Trophoblast cell (in vitro differentiated cells and primary cell): ENCODE results near the gene POLR3E.

Source experiments
- DNase-seq, 2 donors: peaks; one replicate each; pipeline ENCODE4 v3.0.0-alpha.2; 2016
- H2AFZ ChIP-seq: 2 replicates; pipeline ENCODE4 v1.6.1; 2013; ENCODE audit warnings: low read length, moderate library complexity, mild to moderate bottlenecking; ENCODE audit not compliant: insufficient read depth, poor library complexity
- H2AK5ac ChIP-seq: 2 replicates; pipeline ENCODE4 v1.6.1; 2013; ENCODE audit warnings: mild to moderate bottlenecking, low read length
- H2BK120ac ChIP-seq: 2 replicates; pipeline ENCODE4 v1.6.1; 2013; ENCODE audit warnings: low read length, mild to moderate bottlenecking, moderate library complexity; ENCODE audit not compliant: insufficient read depth, poor library complexity
- H2BK12ac ChIP-seq: 2 replicates; pipeline ENCODE4 v1.6.1; 2013; ENCODE audit warnings: mild to moderate bottlenecking, low read length, moderate library complexity
- H2BK5ac ChIP-seq: 2 replicates; pipeline ENCODE4 v1.6.1; 2013; ENCODE audit warnings: low read length, low read depth, moderate library complexity, mild to moderate bottlenecking; ENCODE audit not compliant: poor library complexity
- H3K14ac ChIP-seq: 2 replicates; pipeline ENCODE4 v1.6.1; 2013; ENCODE audit warnings: mild to moderate bottlenecking, low read length
- H3K18ac ChIP-seq: 2 replicates; pipeline ENCODE4 v1.6.1; 2013; ENCODE audit warnings: mild to moderate bottlenecking, low read length
- H3K23ac ChIP-seq: 2 replicates; pipeline ENCODE4 v1.6.1; 2013; ENCODE audit warnings: low read length
- H3K27ac ChIP-seq: 2 replicates; pipeline ENCODE4 v1.5.1; 2013; ENCODE audit warnings: low read depth, mild to moderate bottlenecking, inconsistent platforms, low read length, moderate library complexity
- H3K27me3 ChIP-seq: 2 replicates; pipeline ENCODE4 v1.6.1; 2013; ENCODE audit warnings: inconsistent platforms, mild to moderate bottlenecking, low read length, moderate library complexity; ENCODE audit not compliant: insufficient read depth
- H3K36me3 ChIP-seq, 2 experiments: 1 replicate in 1 of 2; 2 replicates in 1 of 2; pipeline ENCODE4 v1.6.1; 2013; ENCODE audit warnings: low read length in 2 of 2, mild to moderate bottlenecking in 2 of 2, moderate library complexity in 1 of 2; ENCODE audit not compliant: insufficient read depth in 2 of 2, control insufficient read depth in 1 of 2
- H3K4ac ChIP-seq: 2 replicates; pipeline ENCODE4 v1.6.1; 2013; ENCODE audit warnings: low read depth, mild to moderate bottlenecking, low read length, moderate library complexity
- H3K4me1 ChIP-seq, 2 experiments: 1 replicate in 1 of 2; 2 replicates in 1 of 2; pipeline ENCODE4 v1.6.1; 2013; ENCODE audit warnings: low read length in 2 of 2, mild to moderate bottlenecking in 2 of 2, moderate library complexity in 1 of 2; ENCODE audit not compliant: insufficient read depth in 2 of 2, control insufficient read depth in 1 of 2
- H3K4me2 ChIP-seq: 2 replicates; pipeline ENCODE4 v1.6.1; 2013; ENCODE audit warnings: inconsistent platforms, mild to moderate bottlenecking, low read length, moderate library complexity
- H3K4me3 ChIP-seq: 2 replicates; pipeline ENCODE4 v1.5.1; 2013; ENCODE audit warnings: mild to moderate bottlenecking, low read depth, low read length, inconsistent platforms
- H3K79me1 ChIP-seq: one replicate; pipeline ENCODE4 v1.6.1; 2013; ENCODE audit warnings: low read length
- H3K79me2 ChIP-seq: 2 replicates; pipeline ENCODE4 v1.6.1; 2013; ENCODE audit warnings: low read length, mild to moderate bottlenecking; ENCODE audit not compliant: control insufficient read depth, insufficient read depth, poor library complexity
- H3K9ac ChIP-seq: 2 replicates; pipeline ENCODE4 v1.6.1; 2013; ENCODE audit warnings: mild to moderate bottlenecking, low read length
- H3K9me3 ChIP-seq: 2 replicates; pipeline ENCODE4 v1.6.1; 2013; ENCODE audit warnings: low read depth, mild to moderate bottlenecking, control low read depth, inconsistent platforms, low read length; ENCODE audit not compliant: insufficient read depth
- H4K12ac ChIP-seq: 2 replicates; pipeline ENCODE4 v1.6.1; 2013; ENCODE audit warnings: low read depth, mild to moderate bottlenecking, low read length, moderate library complexity
- H4K8ac ChIP-seq: 2 replicates; pipeline ENCODE4 v1.6.1; 2013; ENCODE audit warnings: low read depth, mild to moderate bottlenecking, low read length, moderate library complexity
- H4K91ac ChIP-seq: one replicate; pipeline ENCODE4 v1.6.1; 2013; ENCODE audit warnings: low read depth, mild to moderate bottlenecking, low read length, moderate library complexity
- WGBS: extraction: QIAGEN DNeasy Blood & Tissue Kit; methylation state at CpG from one replicate; pipeline ENCODE4 v1.1.7; 2013; ENCODE audit warnings: missing lambda C conversion rate; ENCODE audit not compliant: insufficient read length, insufficient coverage; ENCODE audit errors: extremely low coverage; 5-methylcytosine and 5-hydroxymethylcytosine counted together

POLR3E gene

GRCh38 chr16:22308824-22309520, 11.8 kb downstream of the POLR3E start:
- Histone ChIP-seq H3K4me1 (no peaks in the 10 kb centered on the region), H3K4me2 (no peak overlapping the region), H3K9me3 (peaks cover 4% of the 10 kb centered on the region), H2BK12ac (no peak overlapping the region), H4K91ac (no peak overlapping the region), H4K12ac (no peak overlapping the region), H2AK5ac (no peak overlapping the region), H4K8ac (no peak overlapping the region), H2BK5ac (no peak overlapping the region), H3K36me3 (peaks cover 56% of the 10 kb centered on the region in 2 experiments), H3K79me2 (no peaks in the 10 kb centered on the region), H2AFZ (no peak overlapping the region), H3K23ac (no peak overlapping the region), H3K27me3 (no peaks in the 10 kb centered on the region), H3K79me1 (no peaks in the 10 kb centered on the region), H3K4ac (no peak overlapping the region), H3K9ac (no peak overlapping the region), H3K4me3 (no peak overlapping the region), H2BK120ac (no peak overlapping the region), H3K27ac (no peak overlapping the region), H3K18ac (no peak overlapping the region), H3K14ac (no peak overlapping the region)
- no CpG with 5 or more reads among the region's 24 CpGs for WGBS
- DNase-seq, result no peak

GRCh38 chr16:22311520-22311919, 14.3 kb downstream of the POLR3E start:
- Histone ChIP-seq H3K4me2 (no peak overlapping the region), H3K79me1 (no peaks in the 10 kb centered on the region), H3K9me3 (peaks cover 4% of the 10 kb centered on the region), H2BK12ac (no peak overlapping the region), H4K91ac (no peak overlapping the region), H3K9ac (no peak overlapping the region), H2AK5ac (no peak overlapping the region), H3K79me2 (no peaks in the 10 kb centered on the region), H3K23ac (no peak overlapping the region), H3K4me3 (no peak overlapping the region), H3K27ac (no peak overlapping the region), H2BK5ac (no peak overlapping the region), H3K4ac (no peak overlapping the region), H4K8ac (no peak overlapping the region), H2AFZ (no peak overlapping the region), H2BK120ac (no peak overlapping the region), H3K36me3 (peaks cover 57 to 68% of the 10 kb centered on the region in 2 experiments), H3K4me1 (no peaks in the 10 kb centered on the region), H3K14ac (no peak overlapping the region), H4K12ac (no peak overlapping the region), H3K18ac (no peak overlapping the region), H3K27me3 (no peaks in the 10 kb centered on the region)
- no peak for DNase-seq
- no CpG with 5 or more reads among the region's 4 CpGs for WGBS

GRCh38 chr16:22312897-22313781, 15.9 kb downstream of the POLR3E start:
- H3K79me2 ChIP-seq, result no peaks in the 10 kb centered on the region
- no peaks in the 10 kb centered on the region for H3K79me1 ChIP-seq
- no peak overlapping the region for H2AFZ ChIP-seq
- H4K8ac ChIP-seq, result no peak overlapping the region
- no peak overlapping the region for H3K4me2 ChIP-seq
- 100% methylated on average over 1 of the region's 23 CpGs for WGBS
- no peak overlapping the region for H4K12ac ChIP-seq
- no peaks in the 10 kb centered on the region for H3K4me1 ChIP-seq
- H4K91ac ChIP-seq, result no peak overlapping the region
- DNase-seq, result no peak
- H2BK5ac ChIP-seq, result no peak overlapping the region
- H3K36me3 ChIP-seq, result peaks cover 56 to 65% of the 10 kb centered on the region in 2 experiments
- H2AK5ac ChIP-seq, result no peak overlapping the region
- no peak overlapping the region for H3K23ac ChIP-seq
- H3K9ac ChIP-seq, result no peak overlapping the region
- H3K4me3 ChIP-seq, result no peak overlapping the region
- H3K14ac ChIP-seq, result no peak overlapping the region
- no peaks in the 10 kb centered on the region for H3K9me3 ChIP-seq
- H2BK120ac ChIP-seq, result no peak overlapping the region
- no peaks in the 10 kb centered on the region for H3K27me3 ChIP-seq
- H3K27ac ChIP-seq, result no peak overlapping the region
- no peak overlapping the region for H3K4ac ChIP-seq
- H2BK12ac ChIP-seq, result no peak overlapping the region
- no peak overlapping the region for H3K18ac ChIP-seq

- Histone ChIP-seq H3K79me1 (no peaks in the 10 kb centered on the region), H3K4me1 (no peaks in the 10 kb centered on the region), H3K79me2 (no peaks in the 10 kb centered on the region), H3K9me3 (no peaks in the 10 kb centered on the region), H4K91ac (no peak overlapping the region), H3K4ac (no peak overlapping the region), H3K14ac (no peak overlapping the region), H4K8ac (no peak overlapping the region), H3K36me3 (peaks cover 54 to 62% of the 10 kb centered on the region in 2 experiments), H3K27me3 (no peaks in the 10 kb centered on the region), H2AFZ (no peak overlapping the region), H2BK5ac (no peak overlapping the region), H4K12ac (no peak overlapping the region), H3K23ac (no peak overlapping the region), H3K4me3 (no peak overlapping the region), H2BK120ac (no peak overlapping the region), H3K4me2 (no peak overlapping the region), H3K9ac (no peak overlapping the region), H3K18ac (no peak overlapping the region), H2AK5ac (no peak overlapping the region), H3K27ac (no peak overlapping the region), H2BK12ac (no peak overlapping the region)
- no peak for DNase-seq
- WGBS, result no CpG with 5 or more reads among the region's 10 CpGs
Observed at GRCh38 chr16:22313876-22314470, 16.8 kb downstream of the POLR3E start.
